Measurements from ENCODE around the gene NEMP1. TPM values are rescaled to one million over a fixed set of nuclear protein-coding genes. Genes with fewer than 3 reads are reported as not detected.

The NEMP1 gene
- total and polyA plus RNA-seq, 10 of the 15 experiments (the other 5 are each of a cell fraction or from before 2014, with no cell fraction given) = 4.0 to 45.9 (median 19.8) TPM

GRCh38 chr12:57103856-57104255 lies 25.3 kb upstream of the NEMP1 start:
- no peak for FAIRE-seq
- no peak overlapping the region for H3K27ac ChIP-seq (ENCODE audit: control insufficient read depth, insufficient read depth)
- CTCF ChIA-PET = interaction anchor here (11.7 kb wide), 1 partner anchor 37 kb away, joined by 458 read pairs; no protein-coding TSS in a partner anchor
- RAD21 ChIA-PET (ENCODE audit: unreplicated experiment) = interaction anchor here (1.0 kb wide), 1 partner anchor 10 kb away, joined by 3 read pairs; no protein-coding TSS in a partner anchor
- BruUV-seq (replicated peaks) = TSS peak; percentile 1
- peaks cover 32 to 37% of the 10 kb centered on the region in 2 experiments for H3K36me3 ChIP-seq (ENCODE audit: control insufficient read depth in 2 of 2, insufficient read depth in 2 of 2, low read length in 1 of 2)
- H3K79me2 ChIP-seq (ENCODE audit: control insufficient read depth, insufficient read depth, low read length) = peaks cover 11% of the 10 kb centered on the region
- H3K27me3 ChIP-seq (replicated peaks in 1 of 2; ENCODE audit: control insufficient read depth in 2 of 2, insufficient read depth in 2 of 2, low read length in 1 of 2) = no peaks in the 10 kb centered on the region
- no peaks in the 10 kb centered on the region for H4K20me1 ChIP-seq (ENCODE audit: control insufficient read depth, insufficient read depth)
- H3K4me1 ChIP-seq (ENCODE audit: control insufficient read depth, insufficient read depth, low read length) = no peaks in the 10 kb centered on the region; the same call in 1 of the 2 replicates
- SMC1A ChIA-PET (ENCODE audit: uncharacterized antibody, unreplicated experiment) = interaction anchor here (1.4 kb wide), 1 partner anchor 8 kb away, joined by 3 read pairs; no protein-coding TSS in a partner anchor
- no peak overlapping the region for H3K4me3 ChIP-seq
- no peak for ATAC-seq
- H3K9ac ChIP-seq (ENCODE audit: control insufficient read depth, insufficient read depth, low read length) = no peak overlapping the region
- TF ChIP-seq POLR2AphosphoS5 (IDR thresholded peaks at IDR 0.05; ENCODE audit: low read length) = no peak
- WGBS (ENCODE audit: insufficient coverage, insufficient replicate concordance, low lambda C conversion rate, missing lambda C conversion rate) = over 99% methylated on average over 7 of the region's 7 CpGs
- no peak overlapping the region for H3K4me2 ChIP-seq (ENCODE audit: control insufficient read depth, insufficient read depth)
- POLR2A ChIA-PET = interaction anchor here (0.7 to 1.1 kb wide), 3 partner anchors 15 to 38 kb away, joined by 3 read pairs; partner anchors contain the start of gene NAB2
- no peak overlapping the region for H2AFZ ChIP-seq (ENCODE audit: control insufficient read depth, low read depth, low read length)
- no peak for DNase-seq (ENCODE audit: low read depth, low spot score)
- H3K9me3 ChIP-seq (replicated peaks; ENCODE audit: control insufficient read depth, insufficient read depth, low read length) = no peaks in the 10 kb centered on the region
- intact Hi-C loops (cut with micrococcal nuclease; ENCODE audit: unreplicated experiment) = no loop called here
- in situ Hi-C loops (cut with MboI) = no loop called here

GRCh38 chr12:57101892-57102695 lies 23.5 kb upstream of the NEMP1 start:
- Histone ChIP-seq H2AFZ (ENCODE audit: control insufficient read depth, low read depth, low read length) (no peak overlapping the region), H3K4me2 (ENCODE audit: control insufficient read depth, insufficient read depth) (no peak overlapping the region), H4K20me1 (ENCODE audit: control insufficient read depth, insufficient read depth) (no peaks in the 10 kb centered on the region), H3K27ac (ENCODE audit: control insufficient read depth, insufficient read depth) (no peak overlapping the region), H3K4me1 (ENCODE audit: control insufficient read depth, insufficient read depth, low read length) (no peaks in the 10 kb centered on the region; the same call in 1 of the 2 replicates), H3K4me3 (no peak overlapping the region), H3K9me3 (replicated peaks; ENCODE audit: control insufficient read depth, insufficient read depth, low read length) (no peaks in the 10 kb centered on the region), H3K27me3 (replicated peaks in 1 of 2; ENCODE audit: control insufficient read depth in 2 of 2, insufficient read depth in 2 of 2, low read length in 1 of 2) (no peaks in the 10 kb centered on the region), H3K36me3 (ENCODE audit: control insufficient read depth in 2 of 2, insufficient read depth in 2 of 2, low read length in 1 of 2) (peaks cover 26 to 30% of the 10 kb centered on the region in 2 experiments), H3K9ac (ENCODE audit: control insufficient read depth, insufficient read depth, low read length) (no peak overlapping the region), H3K79me2 (ENCODE audit: control insufficient read depth, insufficient read depth, low read length) (no peaks in the 10 kb centered on the region; the same call in 1 of the 2 replicates)
- WGBS (ENCODE audit: insufficient coverage, insufficient replicate concordance, low lambda C conversion rate, missing lambda C conversion rate) = 87% methylated on average over 15 of the region's 15 CpGs
- ChIA-PET SMC1A (ENCODE audit: uncharacterized antibody, unreplicated experiment) (no interaction called here), POLR2A (interaction anchor here (0.7 to 0.8 kb wide), 2 partner anchors 8 to 576 kb away, joined by 3 to 4 read pairs; no protein-coding TSS in a partner anchor), CTCF (interaction anchor here (0.7 to 11.7 kb wide), 3 partner anchors 10 to 35 kb away, joined by 3 to 458 read pairs (median 4); no protein-coding TSS in a partner anchor), RAD21 (ENCODE audit: unreplicated experiment) (no interaction called here)
- in situ Hi-C loops (cut with MboI) = no loop called here
- no TSS peak for BruUV-seq (replicated peaks)
- no peak for FAIRE-seq
- ATAC-seq = peak; percentile 7; the same call in 1 of the 3 replicates
- intact Hi-C loops (cut with micrococcal nuclease; ENCODE audit: unreplicated experiment) = no loop called here
- 0 out of 2 replicates have a peak, but pooled peaks have one; percentile 21 for TF ChIP-seq POLR2A (IDR thresholded peaks at IDR 0.05; ENCODE audit: low read depth, low read length)
- TF ChIP-seq CREM (IDR thresholded peaks at IDR 0.05; ENCODE audit: low read depth) = no peak
- TF ChIP-seq SPI1 (IDR thresholded peaks at IDR 0.05; ENCODE audit: borderline replicate concordance, insufficient read depth, low read depth, low read length) = peak; percentile 25; the same call in 1 of the 2 replicates
- DNase-seq (ENCODE audit: low read depth, low spot score) = no peak
